B cell (primary cell): ENCODE results near the gene STYXL1. TPM values are rescaled to one million over a fixed set of nuclear protein-coding genes. Genes with fewer than 3 reads are reported as not detected.

ENCODE experiments used
- ATAC-seq: fragments of 200-7000 bp; cut with Tn5 transposase; one replicate; pipeline ENCODE4 v1.10.0; 2021; ENCODE audit warnings: low read depth, mild to moderate bottlenecking, moderate number of reproducible peaks, moderate library complexity
- CTCF ChIA-PET: fragments of 350-600 bp; sonication (Branson Sonifier 250); formaldehyde crosslinking; loops from one replicate; lab custom pipeline; 2021; ENCODE audit warnings: antibody characterized with exemption, inconsistent platforms; lab: Charles Lee
- POLR2A ChIA-PET: fragments of 350-600 bp; sonication (Branson Sonifier 250); formaldehyde crosslinking; loops from one replicate; lab custom pipeline; 2021; ENCODE audit warnings: antibody characterized with exemption; lab: Charles Lee
- DNase-seq: peaks from one replicate; pipeline ENCODE4 v3.0.0; 2013
- H2AFZ ChIP-seq: 2 replicates; pipeline ENCODE4 v1.6.1; 2012; ENCODE audit warnings: mild to moderate bottlenecking, low read depth, low read length; ENCODE audit not compliant: insufficient read depth, poor library complexity, severe bottlenecking
- H3K27ac ChIP-seq, 2 donors: 1 replicate in 1 of 2; 2 replicates in 1 of 2; pipeline ENCODE4 v1.5.1; 2012 to 2013; ENCODE audit warnings: low read length in 2 of 2, mild to moderate bottlenecking in 2 of 2, moderate library complexity in 1 of 2
- H3K27me3 ChIP-seq, 4 experiments: fragments of 200-600 bp in 1 of 4; sonication (generic) in 1 of 4; replicated peaks in 1 of 4; 1 replicate in 2 of 4; 2 replicates in 2 of 4; pipeline versions ENCODE4 v1.6.1 to v1.7.0; 2013 to 2016; ENCODE audit warnings: low read length in 3 of 4, mild to moderate bottlenecking in 2 of 4, mixed read lengths in 1 of 4, moderate library complexity in 1 of 4; ENCODE audit not compliant: insufficient read depth in 4 of 4, control insufficient read depth in 3 of 4; ENCODE audit errors: control extremely low read depth in 1 of 4
- H3K36me3 ChIP-seq, 2 experiments: replicated peaks in 1 of 2; 1 replicate in 1 of 2; 2 replicates in 1 of 2; pipeline versions ENCODE4 v1.6.1 to v1.7.1; 2013; ENCODE audit warnings: low read length in 1 of 2; ENCODE audit not compliant: insufficient read depth in 2 of 2, control insufficient read depth in 1 of 2; ENCODE audit errors: control extremely low read depth in 1 of 2, extremely low read depth in 1 of 2
- H3K4me1 ChIP-seq, 2 donors: fragments of 200-600 bp in 1 of 2; sonication (generic) in 1 of 2; 1 replicate in 1 of 2; 2 replicates in 1 of 2; pipeline versions ENCODE4 v1.5.1 to v1.6.1; 2013 to 2017; ENCODE audit warnings: low read length in 2 of 2; ENCODE audit not compliant: control insufficient read depth in 2 of 2, insufficient read depth in 2 of 2
- H3K4me2 ChIP-seq: replicated peaks from 2 replicates; pipeline ENCODE3; 2012; ENCODE audit warnings: mild to moderate bottlenecking, low read depth, low read length; ENCODE audit not compliant: poor library complexity, severe bottlenecking
- H3K4me3 ChIP-seq, 5 experiments: fragments of 200-600 bp in 1 of 5; sonication (generic) in 1 of 5; 1 replicate in 3 of 5; 2 replicates in 2 of 5; pipeline versions ENCODE4 v1.5.1 to v1.7.0; 2011 to 2016; ENCODE audit warnings: low read length in 4 of 5, mild to moderate bottlenecking in 4 of 5, low read depth in 2 of 5, control low read depth in 1 of 5, moderate library complexity in 1 of 5; ENCODE audit not compliant: insufficient read depth in 1 of 5; ENCODE audit errors: control extremely low read depth in 1 of 5, extremely low read depth in 1 of 5
- H3K79me2 ChIP-seq: fragments of 200-600 bp; sonication (generic); one replicate; pipeline ENCODE4 v1.6.0; 2016; ENCODE audit warnings: low read length; ENCODE audit not compliant: control insufficient read depth, insufficient read depth
- H3K9ac ChIP-seq: fragments of 200-600 bp; sonication (generic); 2 replicates; pipeline ENCODE4 v1.6.1; 2017; ENCODE audit warnings: mild to moderate bottlenecking, low read length, moderate library complexity
- H3K9me3 ChIP-seq, 3 donors: one replicate each; pipeline versions ENCODE4 v1.6.1 to v1.7.1; 2013; ENCODE audit warnings: low read length in 2 of 3; ENCODE audit not compliant: control insufficient read depth in 2 of 3, insufficient read depth in 1 of 3; ENCODE audit errors: control extremely low read depth in 1 of 3
- H4K20me1 ChIP-seq: 2 replicates; pipeline ENCODE4 v1.6.0; 2012; ENCODE audit warnings: mild to moderate bottlenecking, low read length; ENCODE audit not compliant: insufficient read depth, control insufficient read depth, poor library complexity, severe bottlenecking
- H3K27ac Mint-ChIP-seq: one replicate; pipeline ENCODE4 v1.8.0; 2021; ENCODE audit warnings: mixed read lengths
- H3K27me3 Mint-ChIP-seq: one replicate; pipeline ENCODE4 v1.8.0; 2021; ENCODE audit warnings: mixed read lengths
- H3K4me1 Mint-ChIP-seq: one replicate; pipeline ENCODE4 v1.8.0; 2021; ENCODE audit warnings: mixed read lengths
- H3K4me3 Mint-ChIP-seq: one replicate; pipeline ENCODE4 v1.8.0; 2021; ENCODE audit warnings: mixed read lengths
- H3K9me3 Mint-ChIP-seq: one replicate; pipeline ENCODE4 v1.8.0; 2022; ENCODE audit warnings: mixed read lengths; ENCODE audit not compliant: insufficient read depth
- CTCF ChIP-seq: fragments of 200-600 bp; IDR thresholded peaks from one replicate; pipeline ENCODE4 v1.8.0; 2022; ENCODE audit warnings: antibody characterized with exemption, mild to moderate bottlenecking
- EZH2 ChIP-seq: IDR thresholded peaks from 2 replicates; pipeline ENCODE4 v1.6.1; 2012; ENCODE audit warnings: borderline replicate concordance, low read depth, mild to moderate bottlenecking, moderate library complexity, low read length; ENCODE audit not compliant: insufficient read depth, poor library complexity, severe bottlenecking
- WGBS: methylation state at CpG from one replicate; pipeline ENCODE4 v1.1.5; 2013; ENCODE audit warnings: missing lambda C conversion rate; ENCODE audit not compliant: insufficient coverage; 5-methylcytosine and 5-hydroxymethylcytosine counted together
- intact Hi-C: fragments of 100-400 bp; cut with micrococcal nuclease; formaldehyde crosslinking; loops from one replicate; pipeline ENCODE4 v1.10.0; 2022
- polyA plus RNA-seq: library from polyadenylated mRNA; depleted of rRNA; stranded (reverse); fragments of >200 nt; gene quantifications from 2 replicates; pipeline ENCODE4 v1.2.3, GENCODE V29; 2012
- total RNA-seq, 2 donors: library from RNA; stranded (reverse); fragments of 120-200 nt in 1 of 2; gene quantifications; 1 replicate in 1 of 2; 2 replicates in 1 of 2; pipeline versions ENCODE4 v1.2.3 to v1.2.4, GENCODE V29; 2013 to 2022

Gene STYXL1
- total and polyA plus RNA-seq, 2 donors (not counting 1 experiment from before 2014, with no cell fraction given), result 15.2 to 29.3 TPM

GRCh38 chr7:76023002-76023401, 24.8 kb downstream of the STYXL1 start:
- no peak for TF ChIP-seq EZH2
- no peak for TF ChIP-seq CTCF
- no peak overlapping the region for H2AFZ ChIP-seq
- H3K27ac Mint-ChIP-seq, result no peak overlapping the region
- POLR2A ChIA-PET, result no interaction called here
- ATAC-seq, result no peak
- 22% methylated on average over 4 of the region's 4 CpGs for WGBS
- H3K27me3 ChIP-seq, result no peaks in the 10 kb centered on the region
- H3K36me3 ChIP-seq, result peaks cover 0 to 26% of the 10 kb centered on the region in 2 experiments
- no peaks in the 10 kb centered on the region for H3K79me2 ChIP-seq
- H3K9me3 Mint-ChIP-seq, result no peaks in the 10 kb centered on the region
- H3K27ac ChIP-seq, result no peak overlapping the region
- H3K4me3 ChIP-seq, result no peak overlapping the region
- peaks cover 3 to 6% of the 10 kb centered on the region in 2 donors for H3K4me1 ChIP-seq
- CTCF ChIA-PET, result interaction anchor here (0.5 to 5.3 kb wide), 2 partner anchors 15 to 157 kb away, joined by 4 to 83 read pairs; no protein-coding TSS in a partner anchor
- H3K9ac ChIP-seq, result no peak overlapping the region
- H3K27me3 Mint-ChIP-seq, result no peaks in the 10 kb centered on the region
- no peaks in the 10 kb centered on the region for H3K9me3 ChIP-seq
- intact Hi-C loops, result no loop called here
- no peaks in the 10 kb centered on the region for H4K20me1 ChIP-seq
- no peak overlapping the region for H3K4me3 Mint-ChIP-seq
- no peak for DNase-seq
- H3K4me1 Mint-ChIP-seq, result peaks cover 8% of the 10 kb centered on the region
- H3K4me2 ChIP-seq, result no peak overlapping the region

GRCh38 chr7:76022026-76022780, 25.6 kb downstream of the STYXL1 start:
- H3K27me3 Mint-ChIP-seq, result no peaks in the 10 kb centered on the region
- ChIA-PET CTCF (interaction anchor here (0.5 to 5.3 kb wide), 2 partner anchors 16 to 157 kb away, joined by 4 to 83 read pairs; no protein-coding TSS in a partner anchor), POLR2A (no interaction called here)
- Histone ChIP-seq H2AFZ (no peak overlapping the region), H3K9ac (no peak overlapping the region), H4K20me1 (no peaks in the 10 kb centered on the region), H3K4me3 (no peak overlapping the region), H3K4me2 (no peak overlapping the region), H3K27ac (no peak overlapping the region), H3K9me3 (no peaks in the 10 kb centered on the region), H3K27me3 (no peaks in the 10 kb centered on the region), H3K4me1 (peaks cover 3 to 6% of the 10 kb centered on the region in 2 donors), H3K36me3 (peaks cover 0 to 22% of the 10 kb centered on the region in 2 experiments), H3K79me2 (no peaks in the 10 kb centered on the region)
- H3K4me1 Mint-ChIP-seq, result peaks cover 8% of the 10 kb centered on the region
- H3K4me3 Mint-ChIP-seq, result no peak overlapping the region
- ATAC-seq (no peak), DNase-seq (no peak)
- no peak overlapping the region for H3K27ac Mint-ChIP-seq
- TF ChIP-seq EZH2 (no peak), CTCF (no peak)
- no peaks in the 10 kb centered on the region for H3K9me3 Mint-ChIP-seq
- 96% methylated on average over 5 of the region's 7 CpGs for WGBS
- intact Hi-C loops, result no loop called here
